ENCODE measurements around the gene NOXA1.

The NOXA1 gene

DNA sequence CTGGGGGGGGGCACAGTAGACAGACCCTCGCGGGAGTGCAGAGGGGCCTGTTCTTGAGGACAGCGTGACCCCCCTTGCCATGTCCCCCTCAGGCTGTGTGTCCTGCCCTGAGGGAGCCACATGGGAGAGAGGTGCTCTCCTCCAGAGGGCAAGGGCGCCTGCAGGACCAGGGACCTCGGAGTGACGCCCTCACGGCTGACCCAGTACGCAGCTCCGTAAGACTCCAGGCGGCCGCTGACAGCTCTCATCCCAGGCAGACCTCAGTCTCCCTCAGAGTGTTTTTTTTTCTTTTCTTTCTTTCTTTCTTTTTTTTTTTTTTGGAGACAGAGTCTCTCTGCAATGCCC, 27.6 kb upstream of the NOXA1 start:
- TF ChIP-seq, protein P1, sequence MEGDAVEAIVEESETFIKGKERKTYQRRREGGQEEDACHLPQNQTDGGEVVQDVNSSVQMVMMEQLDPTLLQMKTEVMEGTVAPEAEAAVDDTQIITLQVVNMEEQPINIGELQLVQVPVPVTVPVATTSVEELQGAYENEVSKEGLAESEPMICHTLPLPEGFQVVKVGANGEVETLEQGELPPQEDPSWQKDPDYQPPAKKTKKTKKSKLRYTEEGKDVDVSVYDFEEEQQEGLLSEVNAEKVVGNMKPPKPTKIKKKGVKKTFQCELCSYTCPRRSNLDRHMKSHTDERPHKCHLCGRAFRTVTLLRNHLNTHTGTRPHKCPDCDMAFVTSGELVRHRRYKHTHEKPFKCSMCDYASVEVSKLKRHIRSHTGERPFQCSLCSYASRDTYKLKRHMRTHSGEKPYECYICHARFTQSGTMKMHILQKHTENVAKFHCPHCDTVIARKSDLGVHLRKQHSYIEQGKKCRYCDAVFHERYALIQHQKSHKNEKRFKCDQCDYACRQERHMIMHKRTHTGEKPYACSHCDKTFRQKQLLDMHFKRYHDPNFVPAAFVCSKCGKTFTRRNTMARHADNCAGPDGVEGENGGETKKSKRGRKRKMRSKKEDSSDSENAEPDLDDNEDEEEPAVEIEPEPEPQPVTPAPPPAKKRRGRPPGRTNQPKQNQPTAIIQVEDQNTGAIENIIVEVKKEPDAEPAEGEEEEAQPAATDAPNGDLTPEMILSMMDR (IDR thresholded peaks at IDR 0.05; ENCODE audit: borderline replicate concordance, insufficient read depth, low read depth, low read length), result no peak

DNA sequence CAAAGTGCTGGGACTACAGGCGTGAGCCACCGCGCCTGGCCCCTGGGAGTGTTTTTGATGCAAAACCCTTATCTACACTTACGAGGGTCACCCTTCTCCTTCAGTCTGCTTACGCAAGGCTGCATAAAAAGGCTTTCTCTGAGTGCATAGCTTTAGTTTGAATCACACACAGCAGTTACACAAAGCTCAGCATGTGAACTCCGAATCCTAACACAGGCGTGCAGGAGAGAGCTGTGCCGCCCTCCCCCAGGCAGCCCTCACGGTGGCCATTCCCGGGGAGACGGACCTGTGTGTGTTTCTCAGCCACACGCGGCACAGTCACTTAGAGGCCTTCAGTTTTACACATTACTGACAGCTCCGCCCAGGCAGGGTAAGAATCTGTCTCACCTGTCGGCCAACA, 27.0 kb upstream of the NOXA1 start:
- H3K4me3 ChIP-seq (ENCODE audit: low read depth, low read length), result no peak overlapping the region
- TF ChIP-seq, protein P1 (IDR thresholded peaks at IDR 0.05; ENCODE audit: borderline replicate concordance, insufficient read depth, low read depth, low read length), result no peak

More for the DNA sequence above, 27.6 kb upstream of the NOXA1 start:
- H3K4me3 ChIP-seq (ENCODE audit: low read depth, low read length), result no peak overlapping the region

DNA sequence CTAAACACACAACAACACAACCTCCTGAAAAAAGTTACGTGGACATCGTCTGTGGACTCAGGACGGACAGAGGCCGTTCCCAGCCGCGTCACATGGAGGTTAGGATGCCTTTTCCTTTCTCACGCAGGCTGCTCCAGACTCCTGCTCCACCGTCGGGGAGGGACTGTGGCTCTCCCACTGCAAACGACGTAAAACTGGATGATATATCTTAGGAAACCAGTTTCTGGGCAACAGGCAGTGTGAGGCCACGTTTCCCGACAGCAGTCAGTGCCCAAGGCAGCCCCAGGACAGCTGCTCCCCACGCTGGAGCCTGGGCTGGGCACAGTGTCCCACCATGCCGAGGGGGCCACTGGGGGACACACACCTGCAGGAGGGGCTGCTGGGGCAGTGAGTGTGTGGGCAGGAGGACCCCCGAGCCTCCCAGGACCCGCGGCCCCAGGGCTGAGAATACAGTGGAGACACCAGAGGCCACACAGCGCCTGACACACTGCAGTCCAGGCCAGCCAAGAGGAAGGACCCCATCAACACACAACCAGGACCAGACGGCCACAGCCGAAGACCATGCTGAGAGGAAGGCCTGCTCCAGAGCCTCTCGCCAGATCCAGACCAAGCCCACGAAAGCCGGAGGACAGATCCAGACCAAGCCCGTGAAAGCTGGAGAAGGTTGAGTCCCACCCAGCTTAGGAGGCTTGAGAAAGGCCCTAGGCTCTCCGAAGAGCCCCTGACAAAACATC, 26.4 kb upstream of the NOXA1 start:
- TF ChIP-seq, protein P1 (IDR thresholded peaks at IDR 0.05; ENCODE audit: borderline replicate concordance, insufficient read depth, low read depth, low read length), result no peak
- H3K4me3 ChIP-seq (ENCODE audit: low read depth, low read length), result no peak overlapping the region

DNA sequence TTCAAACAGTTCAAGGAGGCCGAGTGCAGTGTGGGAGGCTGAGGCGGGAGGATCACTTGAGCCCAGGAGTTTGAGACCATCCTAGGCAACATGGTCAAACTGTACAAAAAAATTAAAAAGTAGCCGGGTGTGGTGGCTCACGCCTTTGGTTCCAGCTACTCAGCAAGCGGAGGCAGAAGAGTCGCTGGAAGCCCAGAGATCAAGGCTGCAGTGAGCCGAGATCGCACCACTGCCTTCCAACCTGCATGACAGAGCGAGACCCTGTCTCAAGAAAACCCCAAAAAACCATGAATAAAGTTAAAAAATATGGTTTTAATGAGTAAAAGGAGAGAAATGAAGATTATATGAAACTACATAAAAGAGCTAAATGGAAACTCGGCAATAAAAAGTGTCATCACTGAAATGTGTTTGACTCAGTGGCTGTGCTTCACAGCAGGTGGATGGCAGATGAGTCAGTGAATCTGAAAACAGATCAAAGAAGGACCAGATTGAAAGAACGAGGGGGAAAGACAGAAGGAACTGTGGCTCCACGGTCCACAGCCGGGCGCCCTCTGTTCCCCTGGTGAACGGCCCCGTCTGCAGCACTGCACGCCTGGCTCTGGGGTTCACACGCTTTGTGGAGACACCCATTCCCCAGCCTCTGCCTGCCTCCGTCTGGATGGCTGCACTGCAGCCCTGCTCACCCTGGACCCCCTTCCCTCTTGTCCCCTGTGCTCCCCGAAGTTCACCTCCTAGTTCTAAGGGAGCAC, 25.3 kb upstream of the NOXA1 start:
- no peak overlapping the region for H3K4me3 ChIP-seq (ENCODE audit: low read depth, low read length)
- TF ChIP-seq, protein P1 (IDR thresholded peaks at IDR 0.05; ENCODE audit: borderline replicate concordance, insufficient read depth, low read depth, low read length), result no peak

DNA sequence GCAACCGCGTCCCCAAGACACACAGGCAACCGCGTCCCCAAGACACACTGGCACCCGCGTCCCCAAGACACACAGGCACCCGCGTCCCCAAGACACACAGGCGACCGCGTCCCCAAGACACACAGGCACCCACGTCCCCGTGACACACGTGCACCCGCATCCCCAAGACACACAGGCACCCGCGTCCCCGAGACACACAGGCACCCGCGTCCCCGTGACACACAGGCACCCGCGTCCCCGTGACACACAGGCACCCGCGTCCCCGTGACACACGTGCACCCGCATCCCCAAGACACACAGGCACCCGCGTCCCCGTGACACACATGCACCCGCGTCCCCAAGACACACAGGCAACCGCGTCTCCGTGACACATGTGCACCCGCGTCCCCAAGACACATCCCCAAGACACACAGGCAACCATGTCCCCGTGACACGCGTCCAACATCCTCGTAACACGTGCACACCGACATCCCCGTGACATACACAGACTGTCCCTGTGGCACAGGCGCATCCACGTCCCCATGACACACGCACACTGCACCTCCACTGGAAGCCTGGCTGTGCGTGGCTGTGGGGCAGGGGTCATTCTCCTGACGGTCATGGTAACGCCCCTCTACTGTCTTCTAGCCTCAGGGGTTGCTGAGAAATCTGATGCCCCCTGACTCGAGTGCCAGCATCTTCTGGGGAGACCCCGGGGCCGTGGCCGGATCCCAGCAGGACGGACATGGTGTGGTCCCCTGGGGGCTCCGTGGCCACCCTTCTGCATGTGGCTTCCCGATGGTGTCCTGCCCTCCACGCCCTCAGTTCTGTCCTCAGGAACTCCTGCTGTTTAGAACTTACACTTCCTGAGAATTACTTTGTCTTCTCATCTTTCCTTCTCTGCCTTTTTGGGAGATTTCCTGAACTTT, 24.4 kb upstream of the NOXA1 start:
- no peak overlapping the region for H3K4me3 ChIP-seq (ENCODE audit: low read depth, low read length)
- TF ChIP-seq, protein P1 (IDR thresholded peaks at IDR 0.05; ENCODE audit: borderline replicate concordance, insufficient read depth, low read depth, low read length), result no peak

DNA sequence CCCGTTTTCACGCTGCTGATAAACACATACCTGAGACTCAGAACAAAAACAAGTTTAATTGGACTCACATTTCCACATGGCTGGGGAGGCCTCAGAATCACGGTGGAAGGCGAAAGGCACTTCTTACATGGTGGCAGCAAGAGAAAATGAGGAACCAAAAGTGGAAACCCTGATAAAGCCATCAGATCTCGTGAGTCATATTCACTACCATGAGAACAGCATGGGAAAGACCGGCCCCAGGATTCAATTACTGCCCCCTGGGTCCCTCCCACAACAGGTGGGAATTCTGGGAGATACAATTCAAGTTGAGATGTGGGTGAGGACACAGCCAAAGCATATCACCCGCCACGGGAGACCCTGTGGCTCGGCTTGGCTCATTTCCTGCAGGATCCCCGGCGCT, 20.4 kb upstream of the NOXA1 start:
- H3K4me3 ChIP-seq (ENCODE audit: low read depth, low read length), result no peak overlapping the region
- TF ChIP-seq, protein P1 (IDR thresholded peaks at IDR 0.05; ENCODE audit: borderline replicate concordance, insufficient read depth, low read depth, low read length), result no peak
